GDM1 (cell line): ENCODE data around the gene TMEM169.
"Not testable (repeated sequence)": the region's sequence is repeated elsewhere in the genome, so short reads cannot be mapped to it uniquely, and the experiment has no call there.

Experiments used
- DNase-seq: peaks from one replicate; lab custom pipeline; 2025; lab: John Stamatoyannopoulos, UW

Gene TMEM169

DNA sequence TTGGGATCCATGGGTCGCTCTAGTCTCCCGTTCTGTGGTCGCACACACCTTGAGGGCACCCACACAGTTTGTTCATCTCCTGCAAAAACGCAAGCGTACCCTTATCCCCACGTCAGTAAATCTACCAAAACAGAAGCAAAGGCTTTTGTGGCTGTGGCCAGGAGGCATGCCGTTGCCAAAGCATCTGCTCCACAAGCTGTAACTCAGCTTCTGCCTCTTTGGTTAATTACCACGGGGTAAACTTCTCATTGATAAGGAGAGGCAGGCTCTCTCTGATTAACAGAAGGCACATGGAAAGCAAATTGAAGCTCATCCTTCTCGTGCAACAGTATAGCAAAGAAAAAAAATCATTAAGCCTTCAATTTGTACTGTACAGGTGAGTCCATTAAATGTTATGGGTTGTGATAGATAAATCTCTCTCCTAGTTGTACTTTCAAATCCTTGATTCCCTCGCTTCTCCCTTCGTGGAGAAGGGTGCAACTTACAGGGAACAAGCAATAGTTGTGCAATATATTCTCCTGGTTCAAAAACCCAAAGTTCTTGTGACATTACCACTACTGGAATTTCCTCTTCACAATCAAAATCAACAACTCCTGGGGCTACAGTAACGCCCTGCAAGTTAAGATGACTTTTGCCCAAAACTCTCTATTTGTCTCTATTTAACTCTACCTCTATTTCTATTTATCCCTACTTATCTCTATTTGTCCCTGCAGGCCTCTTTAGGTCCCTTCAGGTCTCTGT is 10.4 kb upstream of the TMEM169 start:
- no peak for DNase-seq

DNA sequence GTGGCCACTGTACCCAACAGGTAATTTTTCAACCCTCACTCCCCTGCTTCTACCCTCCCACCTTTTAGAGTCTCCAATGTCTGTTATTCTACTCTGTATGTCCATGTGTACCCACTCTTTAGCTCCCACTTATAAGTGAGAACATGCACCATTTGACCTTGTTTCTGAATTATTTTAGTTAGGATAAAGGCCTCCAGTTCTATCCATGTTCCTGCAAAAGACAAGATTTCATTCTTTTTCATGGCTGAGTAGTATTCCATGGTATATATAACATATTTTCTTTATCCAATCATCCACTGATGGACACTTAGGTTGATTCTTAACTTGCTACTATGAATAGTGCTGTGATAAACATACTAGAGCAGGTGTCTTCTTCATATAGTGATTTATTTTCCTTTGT is 9.2 kb upstream of the TMEM169 start:
- no peak for DNase-seq

DNA sequence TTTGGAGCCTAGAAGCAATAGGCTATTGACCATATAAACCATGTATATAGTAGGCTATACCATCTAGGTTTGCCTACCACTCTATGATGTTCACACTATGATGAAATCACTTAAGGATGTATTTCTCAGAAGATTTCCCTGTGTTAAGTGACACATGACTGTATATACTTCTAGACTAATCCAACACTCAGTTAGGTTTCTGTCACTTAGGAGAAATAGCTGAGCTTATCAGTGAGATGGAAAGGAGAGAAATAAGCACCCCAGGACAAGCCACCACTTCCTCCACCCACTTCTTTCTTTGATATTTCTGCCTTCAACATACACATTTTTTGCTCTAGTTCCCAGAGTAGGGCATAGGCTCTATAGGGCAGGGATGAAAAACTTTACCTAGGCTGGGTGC is 7.9 kb upstream of the TMEM169 start:
- DNase-seq = no peak

DNA sequence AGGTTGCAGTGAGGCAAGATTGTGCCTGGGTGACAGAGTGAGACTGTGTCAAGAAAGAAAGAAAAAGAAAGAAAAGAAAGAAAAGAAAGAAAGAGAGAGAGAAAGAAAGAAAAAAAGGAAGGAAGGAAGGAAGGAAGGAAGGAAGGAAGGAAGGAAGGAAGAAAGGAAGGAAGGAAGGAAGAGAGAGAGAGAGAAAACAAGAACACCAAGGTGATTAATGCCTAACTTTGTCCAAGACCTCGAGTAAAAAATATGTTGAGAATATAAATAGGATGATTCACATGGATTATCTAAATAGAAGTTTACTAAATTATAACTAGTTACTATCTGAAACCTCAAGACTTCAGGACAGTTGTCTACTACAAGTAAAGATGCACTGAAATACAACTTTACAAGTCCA is 7.3 kb upstream of the TMEM169 start:
- DNase-seq = no peak

DNA sequence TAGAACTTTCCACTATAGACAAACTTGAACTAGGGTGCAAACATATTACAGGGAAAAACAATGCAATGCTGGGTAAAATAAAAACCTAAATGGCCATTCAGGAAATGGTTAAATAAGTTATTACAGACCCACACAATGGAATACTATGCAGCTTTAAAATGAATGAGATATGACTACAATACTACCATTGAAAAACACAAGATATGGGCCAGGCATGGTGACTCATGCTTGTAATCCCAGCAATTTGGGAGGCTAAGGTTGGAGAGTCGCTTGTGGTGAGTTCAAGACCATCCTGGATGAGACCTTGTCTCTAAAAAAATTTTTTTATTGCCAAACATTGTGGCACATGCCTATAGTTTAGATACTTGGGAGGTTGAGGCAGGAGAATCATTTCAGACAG is 6.9 kb upstream of the TMEM169 start:
- no peak for DNase-seq

DNA sequence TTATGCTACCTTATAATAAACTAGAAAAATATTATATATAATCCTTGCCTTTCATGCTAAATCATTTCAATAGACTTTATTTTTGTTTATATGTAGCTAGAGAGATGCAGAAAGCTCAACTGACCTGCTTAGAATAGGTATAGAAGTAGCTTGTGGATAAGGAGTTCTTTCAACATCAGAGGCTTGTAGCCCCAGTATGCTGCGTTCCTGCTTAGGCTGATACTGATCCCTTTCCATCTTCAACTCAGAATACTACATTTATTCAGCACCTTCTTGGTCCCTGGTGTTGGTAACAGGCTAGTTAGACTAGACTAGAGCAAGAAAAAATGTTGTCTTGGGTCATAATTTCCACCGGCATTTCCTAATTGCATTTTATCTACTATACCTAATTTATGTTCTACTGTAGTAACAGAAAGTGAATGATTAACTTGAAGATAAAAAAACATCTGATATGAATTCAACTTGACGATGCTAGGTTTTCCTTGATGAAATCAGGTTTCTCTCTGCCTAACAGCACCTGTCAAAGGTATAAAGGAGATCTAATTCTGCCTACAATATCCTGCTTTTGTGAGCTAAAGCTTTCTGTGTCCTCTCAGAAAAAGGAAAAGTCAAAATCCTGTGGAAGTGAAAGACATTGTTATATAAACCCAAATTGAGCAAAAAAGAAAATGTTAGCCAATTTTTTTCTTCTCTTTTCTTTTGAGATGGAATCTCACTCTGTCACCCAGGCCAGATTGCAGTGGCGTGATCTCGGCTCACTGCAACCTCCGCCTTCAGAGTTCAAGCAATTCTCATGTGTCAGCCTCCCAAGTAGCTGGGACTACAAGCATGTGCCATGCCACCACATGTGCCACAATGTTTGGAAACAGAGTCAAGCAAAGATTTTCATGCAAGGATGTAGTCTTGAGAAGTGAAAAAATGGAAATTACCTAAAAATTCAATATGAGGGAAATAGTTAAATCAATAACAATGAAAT is 5.9 kb upstream of the TMEM169 start:
- no peak for DNase-seq

DNA sequence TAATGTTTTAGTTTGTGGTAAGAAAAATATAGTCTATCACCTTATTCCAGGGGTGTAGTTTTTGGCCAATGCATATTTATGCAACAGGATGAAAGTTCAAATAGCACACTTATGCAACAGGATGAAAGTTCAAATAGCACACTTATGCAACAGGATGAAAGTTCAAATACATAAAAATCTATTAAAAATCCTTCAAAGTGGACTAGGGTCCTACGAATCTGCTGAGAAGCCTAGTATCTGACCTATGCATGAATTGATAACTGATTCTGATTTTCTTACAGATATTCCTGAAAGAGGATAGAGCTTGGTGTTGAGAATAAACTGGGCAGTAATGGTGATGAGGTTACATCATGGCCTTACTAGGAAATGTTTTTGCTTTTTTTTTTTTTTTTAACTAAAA is 2.9 kb upstream of the TMEM169 start:
- DNase-seq = no peak

DNA sequence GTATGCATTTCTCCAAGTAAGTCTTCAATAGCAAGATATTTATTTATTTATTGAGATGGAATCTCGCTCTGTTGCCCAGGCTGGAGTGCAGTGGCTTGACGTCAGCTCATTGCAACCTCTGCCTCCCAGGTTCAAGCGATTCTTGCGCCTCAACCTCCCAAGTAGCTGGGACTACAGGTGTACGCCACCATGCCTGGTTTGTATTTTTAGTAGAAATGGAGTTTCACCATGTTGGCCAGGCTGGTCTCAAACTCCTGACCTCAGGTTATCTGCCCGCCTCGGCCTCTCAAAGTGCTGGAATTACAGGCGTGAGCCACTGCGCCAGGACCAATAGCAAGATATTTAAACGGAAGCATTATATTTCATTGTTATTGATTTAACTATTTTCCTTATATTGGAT is 1.7 kb upstream of the TMEM169 start:
- DNase-seq = not testable (repeated sequence)

DNA sequence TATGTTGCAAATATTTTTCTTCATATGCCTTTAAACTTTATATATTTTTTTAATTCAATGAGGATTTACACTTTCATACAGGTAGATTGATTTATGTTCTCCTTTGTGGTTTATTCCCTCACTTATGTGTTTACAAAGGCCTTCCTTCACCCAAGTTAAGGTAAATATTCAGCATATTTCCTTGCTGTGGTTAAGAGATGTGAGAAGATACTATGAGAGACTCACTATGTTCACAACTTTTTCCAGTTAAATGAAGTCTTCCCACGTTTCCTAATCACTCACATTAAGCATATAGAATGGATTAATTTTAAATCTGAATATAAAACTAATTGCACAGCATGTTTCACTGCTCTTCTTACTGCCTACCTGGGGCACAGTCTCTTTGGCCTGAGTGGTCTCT is 707 bp upstream of the TMEM169 start:
- no peak for DNase-seq

DNA sequence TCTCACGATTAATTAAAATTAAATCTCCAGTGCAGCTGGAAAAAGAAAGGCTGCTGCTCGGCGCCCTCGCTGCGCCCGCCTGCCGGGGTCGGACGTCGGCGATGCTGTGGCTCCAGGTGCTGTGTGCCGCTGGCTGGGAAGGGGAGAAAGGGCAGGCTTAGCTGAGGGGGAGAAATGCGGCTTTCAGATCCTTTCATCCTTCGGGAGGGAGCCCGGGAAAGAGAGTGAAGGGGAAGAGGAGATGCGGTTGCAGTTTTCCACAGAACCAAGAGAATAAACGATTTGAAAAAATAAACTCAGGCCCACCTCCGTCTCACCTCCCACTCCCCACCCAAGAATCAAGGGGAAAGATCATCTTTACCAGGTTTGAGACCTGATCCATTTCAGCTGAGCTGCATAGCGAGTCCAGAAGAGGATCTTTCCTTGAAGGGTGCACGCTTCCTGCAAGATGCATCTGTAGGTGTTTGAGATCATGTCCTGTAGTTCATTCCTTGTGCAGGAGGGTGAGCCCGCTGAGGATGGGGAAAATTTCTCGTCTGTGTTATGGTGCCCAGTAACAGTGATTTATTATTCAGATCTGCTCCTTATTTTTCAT is 495 bp downstream of the TMEM169 start:
- DNase-seq = no peak

DNA sequence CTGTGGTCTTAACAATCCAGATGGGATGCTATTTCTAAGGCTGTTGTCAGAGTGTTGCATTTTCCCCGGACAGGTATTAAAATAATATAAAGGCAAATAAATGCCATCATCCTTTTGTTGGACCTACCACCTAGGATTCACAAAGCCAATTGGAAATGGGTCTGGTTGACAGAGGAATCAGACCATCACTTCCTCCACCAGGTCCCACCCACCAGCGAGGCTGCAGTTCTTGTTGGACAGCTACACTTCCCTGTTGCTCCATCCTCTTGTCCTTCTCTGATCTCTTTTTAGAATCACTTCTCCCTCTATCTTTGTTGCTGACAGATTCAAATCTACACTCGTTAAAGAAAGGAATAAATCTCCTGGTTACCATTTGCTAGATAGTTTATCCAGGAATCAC is 1.1 kb downstream of the TMEM169 start:
- DNase-seq = no peak

DNA sequence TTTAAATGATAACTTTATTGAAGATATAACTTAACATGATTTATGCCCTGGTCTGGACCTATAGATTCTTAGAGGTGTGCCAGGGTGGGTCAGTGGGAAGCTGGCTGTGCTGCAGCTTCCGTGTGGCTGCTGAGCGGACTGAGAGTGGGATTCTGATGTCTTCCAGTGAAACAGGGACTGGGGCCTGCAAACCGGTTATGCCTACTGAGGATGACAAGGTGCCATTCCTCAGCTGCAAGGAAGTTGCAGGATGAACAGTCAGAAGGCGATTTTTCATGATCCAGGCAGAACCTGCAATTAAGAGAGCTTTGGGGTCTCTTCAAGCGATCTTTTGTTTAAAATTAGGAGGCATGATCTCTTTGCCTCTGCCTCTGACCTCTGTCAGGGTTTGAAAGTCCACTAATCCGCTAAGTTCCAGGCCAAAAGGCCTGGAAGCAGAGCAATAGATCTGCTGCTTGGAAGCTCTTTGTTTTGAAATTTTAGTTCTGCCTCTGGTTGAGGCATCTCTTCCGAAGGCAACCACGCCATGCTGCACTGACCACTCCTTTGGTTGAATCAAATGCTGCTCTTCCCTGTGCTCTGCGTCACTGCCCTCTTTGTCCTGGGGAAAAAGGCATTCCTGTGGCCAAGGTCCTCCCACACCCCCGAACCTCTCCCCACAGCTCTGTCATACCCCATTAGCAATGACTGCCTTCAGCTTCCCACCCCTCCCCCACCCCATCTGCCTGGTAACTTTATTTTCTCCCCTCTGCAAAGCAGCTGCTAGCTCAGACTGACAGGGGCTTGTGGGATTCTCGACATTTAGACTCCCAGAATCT is 2.0 kb downstream of the TMEM169 start:
- no peak for DNase-seq

DNA sequence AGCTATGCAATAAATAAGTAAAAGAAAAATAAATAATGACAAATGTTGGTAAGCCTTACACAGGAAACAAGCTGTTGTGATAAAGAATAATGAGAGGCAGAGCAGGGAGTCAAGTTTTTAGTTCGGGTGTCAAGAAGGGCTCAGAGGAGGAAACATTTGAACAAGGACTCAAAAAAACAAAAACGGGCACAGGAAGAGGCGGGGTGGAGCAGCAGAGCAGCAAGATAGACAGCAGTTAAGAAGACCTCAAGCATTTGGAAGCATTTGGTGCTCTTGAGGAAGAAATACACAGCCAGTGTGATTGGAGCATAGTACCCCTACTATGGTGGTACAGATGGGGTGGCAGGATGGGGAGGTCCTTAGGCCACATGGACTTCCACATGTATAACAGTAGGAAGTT is 2.8 kb downstream of the TMEM169 start:
- DNase-seq = peak; percentile 40

DNA sequence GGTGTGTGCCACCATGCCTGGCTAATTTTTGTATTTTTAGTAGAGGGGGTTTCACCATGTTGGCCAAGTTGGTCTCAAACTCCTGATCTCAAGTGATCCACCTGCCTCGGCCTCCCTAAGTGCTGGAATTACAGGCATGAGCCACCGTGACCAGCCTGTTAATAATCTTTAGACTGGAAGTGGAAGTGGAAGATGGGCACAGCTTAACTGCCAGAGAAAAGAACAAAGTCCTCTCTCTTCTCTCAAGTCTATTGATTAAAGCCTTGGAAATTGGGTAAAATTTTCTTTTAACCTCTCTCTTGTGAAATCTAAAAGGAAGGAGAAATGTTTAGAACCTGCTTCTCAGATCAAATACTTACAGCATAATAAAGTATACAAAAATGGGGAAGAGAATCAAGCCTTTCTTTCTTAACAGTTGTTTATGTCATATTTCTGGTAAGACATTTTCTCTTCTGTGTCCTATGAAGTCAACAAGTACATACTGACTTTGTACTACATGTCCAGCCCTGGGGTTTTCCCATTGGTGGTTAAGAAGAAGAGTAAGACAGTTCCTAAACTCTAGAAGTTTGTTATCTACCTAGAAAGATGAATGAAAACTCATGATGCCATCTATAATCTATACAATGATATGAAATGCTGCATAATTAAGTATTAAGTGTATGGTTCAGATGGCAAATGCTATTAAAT is 4.6 kb downstream of the TMEM169 start:
- no peak for DNase-seq

DNA sequence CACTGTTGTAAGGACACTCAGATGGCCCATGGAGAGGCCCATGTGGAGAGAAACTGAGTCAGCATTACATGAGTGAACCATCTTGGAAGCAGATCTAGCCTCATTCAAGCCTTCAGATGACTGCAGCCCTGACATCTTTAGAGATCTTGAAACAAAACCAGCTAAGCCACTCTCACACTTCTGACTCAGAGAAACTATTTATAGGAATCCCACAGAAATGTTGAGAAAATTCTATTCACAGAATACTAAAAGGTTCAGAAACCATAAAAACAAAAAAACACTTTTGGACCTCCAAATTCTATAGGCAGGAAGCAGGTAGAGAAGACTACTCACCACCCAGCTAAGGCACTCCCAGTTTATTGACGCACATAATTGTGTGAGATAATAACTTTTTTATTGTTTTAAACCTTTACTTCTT is 8.7 kb downstream of the TMEM169 start:
- no peak for DNase-seq

DNA sequence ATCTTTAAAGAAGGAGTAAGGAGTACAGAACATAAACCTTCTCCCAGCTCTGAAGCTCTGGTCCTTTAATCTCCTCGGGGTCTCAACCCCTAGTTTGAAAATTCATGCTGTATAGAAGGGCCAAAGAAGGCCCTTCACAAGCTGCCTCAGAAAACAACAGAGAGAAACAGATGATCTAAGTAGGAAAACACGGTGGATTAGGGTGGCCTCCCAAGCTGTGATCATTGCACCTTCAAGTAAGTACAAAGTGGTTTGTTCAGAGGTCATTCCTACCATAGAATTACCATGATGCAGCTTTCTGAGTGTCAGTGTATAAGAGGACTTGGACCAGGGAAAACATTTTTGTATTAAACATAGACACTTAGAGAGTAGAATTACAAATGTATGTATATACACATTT is 10.9 kb downstream of the TMEM169 start:
- no peak for DNase-seq

DNA sequence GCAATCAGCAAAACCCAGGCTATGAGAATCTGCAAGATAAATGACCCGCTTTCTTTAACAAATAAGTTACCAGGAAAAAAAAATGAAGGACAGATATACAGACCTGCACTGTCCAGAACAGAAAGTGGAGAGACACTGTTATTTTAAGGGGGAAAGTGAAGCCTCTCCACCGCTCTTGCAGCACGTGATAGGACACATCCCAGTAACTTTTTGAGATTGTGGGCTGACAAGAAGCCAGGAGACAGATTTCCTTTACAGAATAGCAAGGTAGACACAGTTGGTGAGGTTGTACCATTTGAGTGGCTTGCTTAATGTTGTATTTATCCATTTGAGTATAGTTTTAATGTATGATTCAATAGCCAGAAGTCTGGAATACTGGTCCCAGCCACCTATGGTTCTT is 13.0 kb downstream of the TMEM169 start:
- no peak for DNase-seq

DNA sequence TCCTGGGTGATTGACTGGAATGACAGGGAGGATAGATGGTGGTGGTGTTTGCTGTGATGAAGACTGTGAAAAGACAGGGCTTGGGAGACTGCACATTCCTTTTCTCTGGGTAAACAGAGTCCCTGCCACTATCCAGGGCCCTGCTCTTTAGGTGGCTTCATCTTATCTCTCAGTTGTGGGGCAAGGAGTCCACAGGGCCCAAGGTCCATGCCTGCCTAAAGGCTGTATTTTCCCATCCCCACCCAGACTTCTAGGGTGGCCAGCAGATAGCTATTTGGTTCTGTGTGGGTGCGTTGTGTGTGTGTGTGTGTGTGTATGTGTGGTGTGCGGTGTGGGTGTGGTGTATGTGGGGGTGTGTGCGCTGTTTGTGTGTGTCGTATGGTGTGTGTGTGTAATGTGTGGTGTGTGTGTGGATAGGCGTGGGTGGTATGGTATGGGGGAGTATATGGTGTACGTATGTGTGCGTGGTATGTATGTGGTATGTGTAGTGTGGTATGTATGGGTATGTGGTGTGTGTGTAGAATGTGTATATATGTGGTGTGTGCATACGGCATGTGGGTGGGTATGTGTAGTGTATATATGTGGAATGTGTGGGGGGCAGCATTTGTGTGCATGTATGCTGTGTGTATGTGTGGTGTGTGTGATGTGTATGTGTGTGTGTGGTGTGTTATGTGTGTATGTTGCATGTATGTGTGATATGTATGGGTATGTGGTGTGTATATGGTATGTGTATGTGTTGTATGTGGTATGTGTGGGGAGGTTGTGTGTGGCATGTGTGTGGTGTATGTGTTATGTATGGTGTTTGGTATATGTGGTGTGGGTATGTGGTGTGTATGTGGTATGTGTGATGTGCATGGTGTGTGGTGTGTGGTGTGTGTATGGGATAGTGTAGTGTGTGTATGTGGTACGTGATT is 17.0 kb downstream of the TMEM169 start:
- no peak for DNase-seq

DNA sequence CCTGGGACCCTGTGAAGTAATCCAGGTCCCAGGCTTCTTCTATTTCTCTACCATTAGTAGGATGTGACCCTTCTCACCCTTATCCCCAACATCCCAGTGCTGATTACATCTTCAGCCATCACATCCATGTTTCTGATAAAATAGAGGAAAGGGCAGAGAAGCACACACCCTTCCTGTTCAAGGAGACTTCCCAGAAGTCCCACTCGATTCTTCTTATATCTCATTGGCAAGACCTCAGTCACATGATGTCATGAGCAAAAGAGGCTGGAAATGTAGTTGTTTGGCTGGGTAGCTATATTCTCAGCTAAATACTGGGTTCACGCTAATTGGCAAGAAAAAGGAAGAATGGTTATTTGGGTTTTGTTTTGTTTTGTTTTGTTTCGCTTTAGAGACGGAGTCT is 19.4 kb downstream of the TMEM169 start:
- DNase-seq = no peak

DNA sequence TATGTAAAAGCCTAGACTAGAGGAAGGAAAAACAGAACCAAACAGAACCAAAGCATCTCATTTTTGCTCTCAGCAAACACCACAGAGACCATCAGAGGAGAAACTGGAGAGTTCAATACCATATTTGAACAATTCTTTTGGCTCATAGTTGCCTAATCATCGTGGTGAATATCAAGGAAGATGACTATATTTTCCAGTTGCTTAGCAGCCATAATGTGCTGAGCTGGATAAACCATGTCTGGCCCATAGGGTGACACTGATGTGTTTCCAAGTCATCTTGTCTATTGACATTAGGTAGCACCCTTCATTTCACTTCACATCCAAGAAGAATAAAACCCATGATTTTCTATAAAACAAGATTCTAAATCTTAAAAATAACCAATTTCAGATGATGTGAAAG is 21.5 kb downstream of the TMEM169 start:
- no peak for DNase-seq
